M059J (cell line): ENCODE measurements around the gene NR2F2. TPM values are rescaled to one million over a fixed set of nuclear protein-coding genes. Genes with fewer than 3 reads are reported as not detected.

Source experiments
- DNase-seq: peaks from one replicate; pipeline ENCODE4 v3.0.0-alpha.2; 2012; ENCODE audit warnings: low read depth
- total RNA-seq: library from RNA; depleted of rRNA; stranded (reverse); fragments of >200 nt; shearing (Covaris generic); gene quantifications from 2 replicates; pipeline ENCODE4 v1.2.3, GENCODE V29; 2014; rRNA removed

NR2F2 gene
- total RNA-seq: 34.1 and 37.8 TPM in 2 replicates

DNA sequence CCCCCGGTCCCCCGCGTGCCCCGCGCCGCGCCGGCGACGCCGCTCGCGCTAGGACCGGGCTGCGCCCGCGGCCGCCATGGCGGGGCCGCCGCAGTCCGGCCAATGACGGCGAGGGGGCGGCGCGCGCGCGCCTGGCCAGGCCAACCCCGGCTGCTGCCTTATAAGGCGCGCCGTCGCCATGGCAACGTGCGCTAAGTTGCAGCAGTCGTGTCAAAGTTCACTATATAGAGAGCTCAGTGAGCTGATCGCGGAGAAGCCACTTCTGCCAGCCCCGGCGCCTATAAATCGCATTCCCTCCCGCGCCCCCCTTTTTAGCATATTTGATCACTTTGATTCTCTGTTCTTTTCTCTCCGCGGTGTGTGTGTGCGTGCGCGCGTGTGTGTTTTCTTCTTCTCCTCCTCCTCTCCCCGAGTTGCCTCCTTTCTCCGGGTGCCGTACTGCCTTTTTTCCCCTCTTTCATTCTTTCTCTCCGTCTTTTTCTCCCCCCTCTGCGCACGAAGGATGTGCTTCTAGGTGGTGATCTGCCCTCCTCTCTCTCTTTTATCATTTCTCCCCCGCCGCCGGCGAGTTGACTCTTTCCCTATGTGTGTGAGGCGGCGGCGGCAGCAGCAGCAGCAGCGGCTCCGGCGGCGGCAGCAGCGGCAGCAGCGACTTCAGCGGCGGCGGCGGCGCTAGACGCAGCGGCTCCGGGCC lies at the start of gene NR2F2:
Gene NR2F2 (plus strand): TSS at position 251 of the 694 bp plus-strand sequence. CDS start 1,406 bp downstream, outside the sequence.
- peak; percentile 97 for DNase-seq

GRCh38 chr15:96285305-96285704 lies 45.2 kb upstream of the NR2F2 start:
- peak; percentile 87 for DNase-seq

GRCh38 chr15:96285729-96286254 lies 44.7 kb upstream of the NR2F2 start:
- peak; percentile 51 for DNase-seq

DNA sequence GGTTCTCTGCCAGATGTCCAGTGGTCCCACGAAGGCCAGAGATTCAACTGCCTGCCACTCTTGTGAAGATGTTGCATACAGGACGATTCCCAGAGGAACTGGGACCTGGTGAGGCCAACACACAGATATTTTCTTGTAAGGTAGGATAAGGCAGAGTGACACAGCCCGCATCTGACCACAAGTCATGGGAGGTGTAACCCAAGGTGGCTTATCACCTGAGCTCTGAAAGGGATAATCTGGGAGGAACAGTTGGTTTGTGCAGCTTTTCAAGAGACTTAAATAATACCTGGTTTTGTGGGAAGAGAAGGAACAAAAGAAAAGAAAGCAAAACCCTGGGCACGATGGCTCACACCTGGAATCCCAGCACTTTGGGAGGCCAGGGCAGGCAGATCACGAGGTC lies 39.8 kb upstream of the NR2F2 start:
- no peak for DNase-seq

GRCh38 chr15:96292635-96293034 lies 37.9 kb upstream of the NR2F2 start:
- no peak for DNase-seq

DNA sequence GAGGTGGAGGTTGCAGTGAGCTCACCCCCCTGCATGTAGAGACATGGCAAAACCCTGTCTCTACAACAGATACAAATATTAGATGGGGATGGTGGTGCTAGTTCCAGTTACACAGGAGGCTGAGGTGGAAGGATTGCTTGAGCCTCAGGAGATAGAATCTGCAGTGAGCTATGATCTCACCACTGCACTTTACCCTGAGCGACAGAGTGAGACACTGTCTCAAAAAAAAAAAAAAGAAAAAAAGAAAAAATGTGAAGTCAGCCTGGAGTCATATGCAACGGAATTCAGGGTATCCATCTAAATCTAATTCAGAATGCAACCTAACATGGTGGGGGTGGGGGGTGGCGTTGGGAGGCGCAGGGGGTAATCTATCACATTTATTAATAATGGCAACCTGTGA lies 37.1 kb upstream of the NR2F2 start:
- peak; percentile 49 for DNase-seq

- DNase-seq: no peak
Measured at GRCh38 chr15:96294766-96295165, 35.7 kb upstream of the NR2F2 start.

- DNase-seq: peak; percentile 94
Measured at GRCh38 chr15:96296264-96296663, 34.2 kb upstream of the NR2F2 start.

DNA sequence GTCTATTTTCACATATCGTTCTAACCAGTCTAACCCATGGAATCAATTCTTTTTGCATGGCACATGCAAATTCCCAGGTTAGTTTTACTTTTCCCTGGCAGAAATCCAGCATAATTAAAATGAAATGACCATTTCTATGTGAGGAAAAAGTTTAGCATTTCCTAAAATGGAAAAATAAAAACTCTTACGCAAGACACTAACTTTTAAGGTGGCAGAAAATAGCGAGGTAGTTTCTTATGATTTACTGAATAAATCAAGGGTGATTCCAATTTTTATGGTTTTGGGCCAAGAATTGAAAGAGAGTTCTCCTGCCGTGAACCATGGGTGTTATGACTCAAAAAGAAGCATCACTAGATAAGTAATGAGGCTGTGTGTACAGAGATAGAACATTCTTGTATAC lies 32.7 kb upstream of the NR2F2 start:
- no peak for DNase-seq

GRCh38 chr15:96298217-96298616 lies 32.3 kb upstream of the NR2F2 start:
- DNase-seq: no peak

GRCh38 chr15:96300836-96301235 lies 29.7 kb upstream of the NR2F2 start:
- DNase-seq: no peak

DNA sequence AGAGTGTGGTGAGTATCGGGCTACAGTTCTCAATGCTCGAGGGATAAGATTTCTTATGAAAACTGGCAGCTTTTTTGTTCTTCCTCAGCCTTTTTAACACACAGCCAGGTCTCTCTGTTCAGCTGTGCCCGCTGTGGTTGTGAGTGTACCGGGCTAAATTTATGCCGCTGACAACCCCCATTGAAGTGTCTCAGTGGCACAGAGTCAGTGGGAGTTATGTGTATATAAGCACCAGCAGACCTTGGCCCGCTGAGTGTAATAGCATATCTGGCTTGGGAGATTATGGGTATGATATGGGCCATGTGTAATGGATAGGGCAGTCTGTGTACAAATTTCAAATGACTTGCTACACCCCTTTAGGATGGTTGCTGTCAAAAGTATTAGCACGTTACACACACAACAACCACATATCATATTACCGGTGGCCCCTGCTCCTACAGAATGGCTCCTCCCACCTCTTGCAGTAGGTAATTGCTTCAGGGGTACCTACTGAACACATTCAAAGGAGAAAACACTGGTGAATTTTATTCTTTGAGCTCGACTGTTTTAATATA lies 26.9 kb upstream of the NR2F2 start:
- DNase-seq: no peak

- no peak for DNase-seq
Measured at GRCh38 chr15:96304839-96305238, 25.7 kb upstream of the NR2F2 start.

GRCh38 chr15:96306321-96306720 lies 24.2 kb upstream of the NR2F2 start:
- no peak for DNase-seq

- DNase-seq: no peak
Measured at GRCh38 chr15:96307856-96308394, 22.6 kb upstream of the NR2F2 start.

DNA sequence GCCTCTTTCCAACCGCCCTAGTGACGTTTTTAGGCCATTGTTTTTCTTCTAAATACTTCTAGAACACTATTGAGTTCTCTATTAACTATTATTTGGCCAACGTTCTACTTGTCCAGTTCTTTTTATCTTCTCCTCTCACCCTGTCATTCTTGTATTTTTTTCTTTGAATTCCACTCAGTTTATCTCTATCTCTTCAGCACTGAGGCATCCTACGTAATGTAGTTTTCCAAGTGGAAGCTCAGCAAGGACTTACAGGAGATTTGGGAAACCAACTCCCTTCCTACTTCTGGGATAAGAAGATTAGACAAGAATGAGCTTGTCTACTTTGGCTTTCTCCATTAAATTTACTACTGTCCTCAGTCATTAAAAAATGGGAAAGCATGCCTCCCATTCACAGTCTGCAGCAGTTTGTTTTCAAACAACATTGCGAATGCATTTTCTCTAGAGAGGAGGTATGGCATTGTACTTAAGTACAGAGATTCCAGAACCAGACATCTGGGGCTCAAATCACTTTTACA lies 21.3 kb upstream of the NR2F2 start:
- DNase-seq: no peak

- no peak for DNase-seq
Measured at GRCh38 chr15:96311256-96311955, 19.1 kb upstream of the NR2F2 start.

DNA sequence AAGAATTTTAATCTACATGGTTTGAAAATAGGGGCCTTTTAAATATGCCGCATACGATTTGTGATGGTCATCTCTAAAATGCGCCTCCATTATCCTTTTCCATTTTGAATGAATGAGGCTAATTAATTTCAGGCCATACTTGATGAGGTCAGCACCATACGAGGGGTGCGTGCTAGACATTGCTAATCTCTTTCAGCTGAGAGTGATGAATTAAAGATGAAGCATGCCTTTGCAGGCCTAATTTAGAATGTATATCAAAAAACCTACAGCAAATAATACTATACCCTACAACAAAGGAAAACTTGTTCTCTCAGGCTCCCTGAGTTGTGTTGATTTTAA lies 18.6 kb upstream of the NR2F2 start:
- DNase-seq: no peak

DNA sequence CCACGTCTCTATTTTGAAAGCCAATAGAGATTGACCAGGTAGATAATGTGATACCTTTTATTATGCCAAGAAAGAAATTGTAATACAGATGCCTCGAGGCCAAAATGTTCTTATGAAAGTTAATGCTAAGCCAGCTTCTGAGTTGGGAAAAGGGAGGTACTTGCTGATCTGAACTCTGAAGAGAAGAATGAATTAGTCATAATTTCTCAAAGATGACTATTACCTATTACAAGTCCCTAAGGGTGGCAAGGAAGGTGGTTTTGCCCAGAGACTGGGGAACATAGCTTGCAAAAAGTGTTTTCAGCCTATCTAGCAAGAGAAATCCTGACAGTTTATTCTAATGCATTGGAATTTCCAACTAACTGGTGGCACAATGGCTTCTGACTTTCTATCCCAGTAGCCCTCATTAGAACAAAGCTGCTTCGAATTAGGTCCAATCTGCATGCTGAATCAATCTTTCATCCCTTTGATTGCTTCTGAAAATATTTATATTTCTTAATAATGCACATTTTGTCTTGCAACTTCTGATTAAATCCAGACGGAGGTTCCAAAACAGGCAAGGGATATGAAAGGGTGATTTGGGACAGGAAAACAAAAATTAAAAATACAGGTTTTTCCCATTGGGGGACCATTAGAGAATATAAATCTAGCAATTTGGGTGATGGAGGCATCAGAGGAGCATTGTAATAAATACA lies 17.7 kb upstream of the NR2F2 start:
- DNase-seq: peak; percentile 81

DNA sequence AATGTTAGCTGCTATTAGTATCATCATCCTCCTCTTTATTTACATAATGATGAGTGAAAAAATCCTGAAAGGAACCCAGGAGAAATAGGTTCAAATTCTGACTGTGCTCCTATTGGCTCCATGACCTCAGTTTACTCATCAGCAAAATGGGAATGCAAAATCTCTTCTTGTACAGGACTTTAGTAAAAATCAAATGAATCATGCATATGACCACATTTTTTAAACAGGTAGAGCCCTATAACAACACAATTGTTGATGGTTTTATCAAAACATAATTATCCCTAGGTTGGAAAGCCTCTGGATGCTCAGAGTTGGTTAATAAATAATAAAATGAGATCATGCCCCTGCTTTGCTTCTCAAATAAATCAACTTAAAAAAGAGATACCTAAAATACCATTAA lies 16.0 kb upstream of the NR2F2 start:
- DNase-seq: no peak

- no peak for DNase-seq
Measured at GRCh38 chr15:96314963-96315362, 15.5 kb upstream of the NR2F2 start.
